Endothelial cell of umbilical vein (primary cell): Measurements from ENCODE around the gene TEF. TPM values are rescaled to one million over a fixed set of nuclear protein-coding genes. Genes with fewer than 3 reads are reported as not detected.

ENCODE experiments used
- BruUV-seq: library from RNA; stranded (reverse); fragments of 400-500 nt; replicated peaks from 2 replicates; lab custom pipeline; 2021; lab: Mats Ljungman, UMichigan
- CTCF ChIA-PET: fragments of 300-600, 350-600 bp; sonication (Branson Sonifier 250); formaldehyde crosslinking; loops from one replicate; lab custom pipeline; 2021; ENCODE audit warnings: antibody characterized with exemption, inconsistent platforms; lab: Charles Lee
- POLR2A ChIA-PET: fragments of 300-600, 350-600 bp; sonication (Branson Sonifier 250); formaldehyde crosslinking; loops from one replicate; lab custom pipeline; 2021; ENCODE audit warnings: antibody characterized with exemption, inconsistent platforms; lab: Charles Lee
- DNase-seq: peaks from one replicate; pipeline ENCODE4 v3.0.0-alpha.2; 2011; ENCODE audit warnings: low read depth, low spot score
- FAIRE-seq: peaks from 2 replicates; lab custom pipeline; 2011; peaks lifted over from hg19 to GRCh38; lab: Jason Lieb, UNC
- H2AFZ ChIP-seq: 2 replicates; pipeline ENCODE4 v1.6.0; 2012; ENCODE audit warnings: low read depth, low read length, control low read depth, inconsistent platforms
- H3K27ac ChIP-seq: 2 replicates; pipeline ENCODE4 v1.5.1; 2011; ENCODE audit warnings: low read depth, mild to moderate bottlenecking, control low read depth, low read length, moderate library complexity; ENCODE audit not compliant: insufficient read depth
- H3K27me3 ChIP-seq, 2 experiments: 2 replicates each; pipeline versions ENCODE4 v1.6.0 to v1.6.1; 2011; ENCODE audit warnings: low read length in 2 of 2, mixed read lengths in 1 of 2; ENCODE audit not compliant: control insufficient read depth in 2 of 2, insufficient read depth in 2 of 2
- H3K36me3 ChIP-seq, 2 experiments: 2 replicates in 1 of 2; 3 replicates in 1 of 2; pipeline ENCODE4 v1.5.1; 2011; ENCODE audit warnings: low read length in 2 of 2, mild to moderate bottlenecking in 1 of 2, moderate library complexity in 1 of 2; ENCODE audit not compliant: control insufficient read depth in 2 of 2, insufficient read depth in 2 of 2; ENCODE audit errors: extremely low read depth in 1 of 2
- H3K4me1 ChIP-seq: 3 replicates; pipeline ENCODE4 v1.5.1; 2011; ENCODE audit warnings: mild to moderate bottlenecking, low read length; ENCODE audit not compliant: control insufficient read depth, insufficient read depth; ENCODE audit errors: extremely low read depth
- H3K4me2 ChIP-seq: 2 replicates; pipeline ENCODE4 v1.6.1; 2011; ENCODE audit warnings: low read length, control low read depth, mixed read lengths; ENCODE audit not compliant: insufficient read depth
- H3K4me3 ChIP-seq, 3 experiments: fragments of 200-600 bp in 1 of 3; sonication (generic), shearing (Covaris generic) in 1 of 3; replicated peaks in 1 of 3; 2 replicates each; pipeline ENCODE4 v1.5.1; 2011 to 2016; ENCODE audit warnings: control low read depth in 3 of 3, low read length in 3 of 3, mild to moderate bottlenecking in 2 of 3, inconsistent platforms in 1 of 3, low read depth in 1 of 3, moderate library complexity in 1 of 3; ENCODE audit not compliant: insufficient read depth in 1 of 3
- H3K79me2 ChIP-seq: 2 replicates; pipeline ENCODE4 v1.6.0; 2012; ENCODE audit warnings: low read length, inconsistent platforms; ENCODE audit not compliant: control insufficient read depth, insufficient read depth
- H3K9ac ChIP-seq: replicated peaks from 2 replicates; pipeline ENCODE3; 2011; ENCODE audit warnings: low read length, control low read depth; ENCODE audit not compliant: insufficient read depth; ENCODE audit errors: extremely low read depth
- H3K9me1 ChIP-seq: replicated peaks from 3 replicates; pipeline ENCODE4 v1.6.0; 2011; ENCODE audit warnings: mild to moderate bottlenecking, low read length; ENCODE audit not compliant: control insufficient read depth, insufficient read depth; ENCODE audit errors: extremely low read depth
- H3K9me3 ChIP-seq: replicated peaks from 2 replicates; pipeline ENCODE4 v1.5.1; 2012; ENCODE audit warnings: low read length, inconsistent platforms; ENCODE audit not compliant: control insufficient read depth, insufficient read depth
- H4K20me1 ChIP-seq: replicated peaks from 2 replicates; pipeline ENCODE3; 2011; ENCODE audit warnings: mild to moderate bottlenecking, low read length; ENCODE audit not compliant: control insufficient read depth, insufficient read depth; ENCODE audit errors: extremely low read depth
- CTCF ChIP-seq, 2 donors: IDR thresholded peaks; 1 replicate in 1 of 2; 2 replicates in 1 of 2; pipeline ENCODE4 v1.5.1; 2011; ENCODE audit warnings: low read length in 2 of 2, mild to moderate bottlenecking in 2 of 2, moderate library complexity in 2 of 2, control low read depth in 1 of 2, inconsistent platforms in 1 of 2, low read depth in 1 of 2; ENCODE audit not compliant: insufficient read depth in 1 of 2; ENCODE audit errors: extremely low read depth in 1 of 2
- EZH2 ChIP-seq: IDR thresholded peaks from 2 replicates; pipeline ENCODE4 v1.6.1; 2012; ENCODE audit warnings: borderline replicate concordance, low read depth, mild to moderate bottlenecking, moderate library complexity, low read length, inconsistent platforms; ENCODE audit not compliant: severe bottlenecking
- FOS ChIP-seq: IDR thresholded peaks from 2 replicates; pipeline ENCODE4 v1.6.1; 2011; ENCODE audit warnings: mild to moderate bottlenecking, low read length, moderate library complexity, borderline replicate concordance; ENCODE audit not compliant: insufficient read depth
- GATA2 ChIP-seq: IDR thresholded peaks from 2 replicates; pipeline ENCODE4 v1.7.0; 2011; ENCODE audit warnings: low read depth, mild to moderate bottlenecking, moderate library complexity, mixed read lengths, low read length; ENCODE audit not compliant: insufficient read length, insufficient read depth
- JUN ChIP-seq: IDR thresholded peaks from 2 replicates; pipeline ENCODE4 v1.6.1; 2011; ENCODE audit warnings: borderline replicate concordance, low read depth; ENCODE audit not compliant: insufficient read length, insufficient read depth
- MAX ChIP-seq: IDR thresholded peaks from 2 replicates; pipeline ENCODE4 v1.6.1; 2011; ENCODE audit not compliant: insufficient read depth, insufficient read length
- MYC ChIP-seq: IDR thresholded peaks from one replicate; pipeline ENCODE4 v1.6.1; 2011; ENCODE audit warnings: mild to moderate bottlenecking, low read depth, low read length
- POLR2A ChIP-seq: IDR thresholded peaks from 2 replicates; pipeline ENCODE4 v1.6.1; 2012; ENCODE audit warnings: low read depth, mild to moderate bottlenecking, control low read depth, low read length
- POLR2AphosphoS5 ChIP-seq: IDR thresholded peaks from 2 replicates; pipeline ENCODE4 v1.6.1; 2012; ENCODE audit warnings: low read depth, mild to moderate bottlenecking, control low read depth, low read length, moderate library complexity; ENCODE audit not compliant: insufficient read depth
- dilution Hi-C: fragments of 300-500 bp; cut with MboI; formaldehyde crosslinking; loops from one replicate; pipeline ENCODE4 v1.15.0; 2019; ENCODE audit warnings: low sequenced_read_pairs; ENCODE audit not compliant: extremely low pct_ligation_motif_present
- intact Hi-C: fragments of 100-400 bp; cut with micrococcal nuclease; formaldehyde crosslinking; loops from one replicate; pipeline ENCODE4 v1.10.0; 2022
- polyA plus RNA-seq, 4 experiments: library from polyadenylated mRNA; depleted of rRNA in 3 of 4; stranded (reverse) in 3 of 4; unstranded in 1 of 4; fragments of >200 nt; gene quantifications; 2 replicates each; pipeline versions ENCODE4 v1.2.1 to v1.2.3, GENCODE V29; 2011 to 2012; ENCODE audit warnings: missing spikeins in 1 of 4
- total RNA-seq: library from RNA; stranded (reverse); gene quantifications from 2 replicates; pipeline ENCODE4 v1.2.3, GENCODE V29; 2021

The TEF gene
- total and polyA plus RNA-seq, 2 donors (not counting 3 experiments of a cell fraction or from before 2014, with no cell fraction given) = 2.2 to 4.0 TPM

GRCh38 chr22:41333806-41334205, 47.9 kb upstream of the TEF start:
- Histone ChIP-seq H3K9me3 (no peaks in the 10 kb centered on the region), H2AFZ (no peak overlapping the region), H3K4me1 (no peaks in the 10 kb centered on the region), H3K27ac (no peak overlapping the region), H3K4me3 (no peak overlapping the region), H3K9me1 (no peaks in the 10 kb centered on the region), H3K4me2 (no peak overlapping the region), H3K79me2 (no peaks in the 10 kb centered on the region), H3K27me3 (no peaks in the 10 kb centered on the region), H3K36me3 (peaks cover 13 to 57% of the 10 kb centered on the region in 2 experiments), H3K9ac (no peak overlapping the region), H4K20me1 (no peaks in the 10 kb centered on the region)
- dilution Hi-C loops = no loop called here
- FAIRE-seq (no peak), DNase-seq (no peak)
- CTCF ChIA-PET = interaction anchor here (0.8 kb wide), 1 partner anchor 184 kb away, joined by 3 read pairs; no protein-coding TSS in a partner anchor
- intact Hi-C loops = no loop called here
- TF ChIP-seq MYC (no peak), EZH2 (no peak), POLR2AphosphoS5 (no peak), POLR2A (no peak), FOS (no peak), JUN (no peak), CTCF (IDR thresholded peaks at IDR 0.05; ENCODE audit: extremely low read depth in 1 of 2, insufficient read depth in 1 of 2, low read depth in 1 of 2, low read length in 2 of 2) (no peak), MAX (no peak), GATA2 (no peak)
- no TSS peak for BruUV-seq
- POLR2A ChIA-PET = no interaction called here
